Posterior vena cava (tissue), 2 donors: ENCODE measurements around the gene MYO16. TPM values are rescaled to one million over a fixed set of nuclear protein-coding genes. Genes with fewer than 3 reads are reported as not detected.

Experiments
- DNase-seq: peaks from one replicate; pipeline ENCODE4 v3.0.0-alpha.2; 2020; ENCODE audit warnings: low spot score
- intact Hi-C, 2 donors: fragments of 100-400 bp; cut with DNase I; formaldehyde crosslinking; loops; one replicate each; pipeline versions ENCODE4 v1.14.1 to v1.14.2; 2022 to 2023
- total RNA-seq, 2 donors: library from RNA; stranded (reverse); fragmentation: NEBNext Ultra II Directional; extraction: Animal tissue kit (Norgen Biotek cat#: 25700); gene quantifications; one replicate each; pipeline ENCODE4 v1.2.1, GENCODE V29; 2021
- donor health status: DM: yes; HTN: yes; CAD: no.
- donor health status: DM: yes; HTN: yes; CAD: no.

The MYO16 gene
- total RNA-seq, 2 donors from 2014 or later: 0.09 to 0.43 TPM

- DNase-seq: no peak
- intact Hi-C loops: loop anchor here (10.0 kb wide), 2 partner anchors 957 to 967 kb away; no protein-coding TSS in a partner anchor
Measured at GRCh38 chr13:109148243-109148642, 518.8 kb downstream of the MYO16 start.

GRCh38 chr13:109150696-109151095 is 521.3 kb downstream of the MYO16 start:
- DNase-seq: no peak
- intact Hi-C loops: loop anchor here in 1 of 2 donors (10.0 kb wide), 2 partner anchors 104 to 304 kb away; no protein-coding TSS in a partner anchor

GRCh38 chr13:109151255-109151654 is 521.8 kb downstream of the MYO16 start:
- intact Hi-C loops: loop anchor here in 1 of 2 donors (10.0 kb wide), 2 partner anchors 104 to 304 kb away; no protein-coding TSS in a partner anchor
- DNase-seq: no peak

GRCh38 chr13:109151696-109152095 is 522.3 kb downstream of the MYO16 start:
- intact Hi-C loops: loop anchor here in 1 of 2 donors (10.0 kb wide), 2 partner anchors 103 to 303 kb away; no protein-coding TSS in a partner anchor
- no peak for DNase-seq

- intact Hi-C loops: loop anchor here in 1 of 2 donors (10.0 kb wide), 2 partner anchors 102 to 302 kb away; no protein-coding TSS in a partner anchor
- DNase-seq: no peak
Measured at GRCh38 chr13:109152311-109152820, 523.0 kb downstream of the MYO16 start.

- DNase-seq: no peak
- intact Hi-C loops: loop anchor here in 1 of 2 donors (10.0 kb wide), 2 partner anchors 102 to 302 kb away; no protein-coding TSS in a partner anchor
Measured at GRCh38 chr13:109152941-109153340, 523.5 kb downstream of the MYO16 start.

GRCh38 chr13:109154146-109154545 is 524.7 kb downstream of the MYO16 start:
- DNase-seq: no peak
- intact Hi-C loops: loop anchor here in 1 of 2 donors (10.0 kb wide), 2 partner anchors 101 to 301 kb away; no protein-coding TSS in a partner anchor

GRCh38 chr13:109154546-109154945 is 525.1 kb downstream of the MYO16 start:
- intact Hi-C loops: loop anchor here in 1 of 2 donors (10.0 kb wide), 2 partner anchors 100 to 300 kb away; no protein-coding TSS in a partner anchor
- DNase-seq: no peak

GRCh38 chr13:109154966-109155761 is 525.8 kb downstream of the MYO16 start:
- intact Hi-C loops: loop anchor here in 1 of 2 donors (10.0 kb wide), 2 partner anchors 100 to 300 kb away; no protein-coding TSS in a partner anchor
- no peak for DNase-seq

GRCh38 chr13:109156181-109156935 is 526.9 kb downstream of the MYO16 start:
- DNase-seq: no peak
- intact Hi-C loops: loop anchor here in 1 of 2 donors (10.0 kb wide), 2 partner anchors 98 to 298 kb away; no protein-coding TSS in a partner anchor

GRCh38 chr13:109157275-109157674 is 527.9 kb downstream of the MYO16 start:
- no peak for DNase-seq
- intact Hi-C loops: loop anchor here in 1 of 2 donors (10.0 kb wide), 2 partner anchors 98 to 298 kb away; no protein-coding TSS in a partner anchor

GRCh38 chr13:109158383-109158782 is 529.0 kb downstream of the MYO16 start:
- intact Hi-C loops: loop anchor here in 1 of 2 donors (10.0 kb wide), 2 partner anchors 96 to 296 kb away; no protein-coding TSS in a partner anchor
- no peak for DNase-seq

GRCh38 chr13:109159650-109160309 is 530.4 kb downstream of the MYO16 start:
- intact Hi-C loops: loop anchor here in 1 of 2 donors (10.0 kb wide), 2 partner anchors 95 to 295 kb away; no protein-coding TSS in a partner anchor
- no peak for DNase-seq

- no peak for DNase-seq
- intact Hi-C loops: no loop called here
Measured at GRCh38 chr13:109160357-109160756, 530.9 kb downstream of the MYO16 start.

GRCh38 chr13:109160887-109161669 is 531.7 kb downstream of the MYO16 start:
- intact Hi-C loops: no loop called here

GRCh38 chr13:109162248-109163036 is 533.0 kb downstream of the MYO16 start:
- DNase-seq: no peak
- intact Hi-C loops: no loop called here

More at GRCh38 chr13:109160887-109161669, 531.7 kb downstream of the MYO16 start:
- no peak for DNase-seq

- no peak for DNase-seq
- intact Hi-C loops: no loop called here
Measured at GRCh38 chr13:109163037-109163379, 533.6 kb downstream of the MYO16 start.
